Panc1 (cell line): ENCODE data around the gene LIMA1. TPM values are rescaled to one million over a fixed set of nuclear protein-coding genes. Genes with fewer than 3 reads are reported as not detected.

Experiments
- ATAC-seq: fragments of 200-7000 bp; cut with Tn5 transposase; 2 replicates; pipeline ENCODE4 v1.9.1; 2020; ENCODE audit warnings: mild to moderate bottlenecking, moderate library complexity
- BruUV-seq: library from RNA; stranded (reverse); fragments of 400-500 nt; replicated peaks from 2 replicates; lab custom pipeline; 2021; lab: Mats Ljungman, UMichigan
- CTCF ChIA-PET: fragments of 300-600 bp; sonication (Branson Sonifier 250); formaldehyde crosslinking; loops from one replicate; lab custom pipeline; 2022; ENCODE audit warnings: antibody characterized with exemption; lab: Charles Lee
- POLR2A ChIA-PET: fragments of 300-600 bp; sonication (Branson Sonifier 250); formaldehyde crosslinking; loops from one replicate; lab custom pipeline; 2022; ENCODE audit warnings: antibody characterized with exemption; lab: Charles Lee
- DNase-seq: peaks from one replicate; pipeline ENCODE4 v3.0.0-alpha.2; 2010; ENCODE audit warnings: low read depth, low spot score
- H3K27ac ChIP-seq: 2 replicates; pipeline ENCODE4 v1.5.1; 2011; ENCODE audit warnings: mild to moderate bottlenecking, low read length, inconsistent platforms
- H3K27me3 ChIP-seq: fragments of 200-500 bp; sonication (Bioruptor generic); 2 replicates; pipeline ENCODE4 v1.6.0; 2014; ENCODE audit warnings: low read length, inconsistent platforms; ENCODE audit not compliant: control insufficient read depth, insufficient read depth
- H3K36me3 ChIP-seq: fragments of 200-500 bp; sonication (Bioruptor generic); 2 replicates; pipeline ENCODE4 v1.5.1; 2014; ENCODE audit warnings: inconsistent platforms, mild to moderate bottlenecking, low read length, moderate library complexity; ENCODE audit not compliant: control insufficient read depth, insufficient read depth
- H3K4me1 ChIP-seq: 2 replicates; pipeline ENCODE4 v1.5.1; 2011; ENCODE audit warnings: inconsistent platforms, mild to moderate bottlenecking, low read length, moderate library complexity; ENCODE audit not compliant: control insufficient read depth, insufficient read depth
- H3K4me3 ChIP-seq, 2 experiments: 2 replicates each; pipeline ENCODE4 v1.5.1; 2011 to 2012; ENCODE audit warnings: low read depth in 2 of 2, low read length in 2 of 2, mild to moderate bottlenecking in 2 of 2, inconsistent platforms in 1 of 2, moderate library complexity in 1 of 2
- H3K9me3 ChIP-seq: fragments of 200-500 bp; sonication (Bioruptor generic); 2 replicates; pipeline ENCODE4 v1.5.1; 2014; ENCODE audit warnings: low read depth, mild to moderate bottlenecking, inconsistent platforms, low read length, moderate library complexity; ENCODE audit not compliant: control insufficient read depth, insufficient read depth
- CTCF ChIP-seq: fragments of 450-650 bp; IDR thresholded peaks from 2 replicates; pipeline ENCODE4 v1.5.1; 2017; ENCODE audit warnings: mild to moderate bottlenecking
- POLR2AphosphoS5 ChIP-seq: IDR thresholded peaks from 2 replicates; pipeline ENCODE4 v1.6.1; 2012; ENCODE audit warnings: mild to moderate bottlenecking, low read depth, low read length, moderate library complexity
- REST ChIP-seq, 2 experiments: IDR thresholded peaks; 2 replicates each; pipeline ENCODE4 v1.6.1; 2011 to 2012; ENCODE audit warnings: low read depth in 2 of 2, control low read depth in 1 of 2, low read length in 1 of 2, mild to moderate bottlenecking in 1 of 2, moderate library complexity in 1 of 2; ENCODE audit not compliant: insufficient read depth in 1 of 2
- SIN3A ChIP-seq: IDR thresholded peaks from 2 replicates; pipeline ENCODE4 v1.6.1; 2012; ENCODE audit warnings: low read depth, mild to moderate bottlenecking, low read length, moderate library complexity, borderline replicate concordance; ENCODE audit not compliant: insufficient read depth
- TCF7L2 ChIP-seq: IDR thresholded peaks from 2 replicates; pipeline ENCODE4 v1.6.1; 2011; ENCODE audit warnings: mild to moderate bottlenecking, low read depth, low read length, inconsistent platforms
- in situ Hi-C: cut with HindIII; loops from 2 replicates; pipeline ENCODE4 v1.10.0; 2016; ENCODE audit warnings: low sequenced_read_pairs, low pct_unique_long_range_greater_than_20kb
- intact Hi-C: fragments of 100-400 bp; cut with micrococcal nuclease; formaldehyde crosslinking; loops from one replicate; pipeline ENCODE4 v1.10.0; 2022; ENCODE audit not compliant: unreplicated experiment
- total RNA-seq: library from RNA; stranded (reverse); gene quantifications from one replicate; pipeline ENCODE4 v1.2.1, GENCODE V29; 2021; ENCODE audit not compliant: unreplicated experiment

LIMA1 gene
- total RNA-seq, 1 experiment from 2014 or later, result 155 TPM

- H3K9me3 ChIP-seq, result no peaks in the 10 kb centered on the region
- in situ Hi-C loops (no loop called here), intact Hi-C loops (no loop called here)
- H3K36me3 ChIP-seq, result no peaks in the 10 kb centered on the region
- ATAC-seq (no peak), DNase-seq (no peak)
- ChIA-PET POLR2A (no interaction called here), CTCF (no interaction called here)
- BruUV-seq, result no TSS peak
- peaks cover 85% of the 10 kb centered on the region for H3K4me1 ChIP-seq
- no peak overlapping the region for H3K4me3 ChIP-seq
- H3K27me3 ChIP-seq, result no peaks in the 10 kb centered on the region
- peak overlapping the region; percentile 73 for H3K27ac ChIP-seq
- TF ChIP-seq REST (IDR thresholded peaks at IDR 0.05; ENCODE audit: insufficient read depth in 1 of 2, low read depth in 2 of 2, low read length in 1 of 2) (no peak), SIN3A (no peak), CTCF (no peak), POLR2AphosphoS5 (no peak)
Measured at GRCh38 chr12:50251619-50252252, 31.6 kb downstream of the LIMA1 start.

GRCh38 chr12:50249464-50250182 lies 33.7 kb downstream of the LIMA1 start:
- BruUV-seq, result no TSS peak
- DNase-seq (no peak), ATAC-seq (no peak)
- in situ Hi-C loops (no loop called here), intact Hi-C loops (no loop called here)
- ChIA-PET POLR2A (no interaction called here), CTCF (no interaction called here)
- H3K4me1 ChIP-seq, result peaks cover 71% of the 10 kb centered on the region
- H3K27ac ChIP-seq, result peak overlapping the region; percentile 86
- H3K4me3 ChIP-seq, result no peak overlapping the region
- H3K36me3 ChIP-seq, result no peaks in the 10 kb centered on the region
- no peaks in the 10 kb centered on the region for H3K27me3 ChIP-seq
- TF ChIP-seq CTCF (no peak), TCF7L2 (no peak), POLR2AphosphoS5 (no peak), SIN3A (no peak), REST (IDR thresholded peaks at IDR 0.05; ENCODE audit: insufficient read depth in 1 of 2, low read depth in 2 of 2, low read length in 1 of 2) (no peak)
- H3K9me3 ChIP-seq, result no peaks in the 10 kb centered on the region
